DOHH2 (cell line): Measurements from ENCODE around the gene SWSAP1.

Source experiments
- H3F3A ChIP-seq: fragments of 200-600 bp; sonication (generic), shearing (Covaris generic); 2 replicates; pipeline ENCODE4 v1.6.0; 2016; ENCODE audit warnings: antibody characterized with exemption, mild to moderate bottlenecking; ENCODE audit not compliant: control insufficient read depth, insufficient read depth
- H3K27ac ChIP-seq: fragments of 200-600 bp; sonication (generic); 2 replicates; pipeline ENCODE4 v1.5.1; 2014; ENCODE audit warnings: low read depth, mild to moderate bottlenecking, low read length, moderate library complexity
- H3K27me3 ChIP-seq: fragments of 200-600 bp; sonication (generic); 2 replicates; pipeline ENCODE4 v1.6.1; 2014; ENCODE audit warnings: mild to moderate bottlenecking, low read length, mixed read lengths; ENCODE audit not compliant: control insufficient read depth
- H3K36me3 ChIP-seq: fragments of 200-600 bp; sonication (generic); 2 replicates; pipeline ENCODE4 v1.6.1; 2014; ENCODE audit warnings: mild to moderate bottlenecking, low read length, moderate library complexity, mixed read lengths; ENCODE audit not compliant: control insufficient read depth
- H3K4me1 ChIP-seq: fragments of 200-600 bp; sonication (generic); 2 replicates; pipeline ENCODE4 v1.6.1; 2014; ENCODE audit warnings: mild to moderate bottlenecking, low read length, mixed read lengths; ENCODE audit not compliant: control insufficient read depth
- H3K4me2 ChIP-seq: fragments of 200-600 bp; sonication (generic); 2 replicates; pipeline ENCODE4 v1.6.0; 2014; ENCODE audit warnings: mild to moderate bottlenecking, low read length, moderate library complexity
- H3K4me3 ChIP-seq: fragments of 200-600 bp; sonication (generic); 2 replicates; pipeline ENCODE4 v1.5.1; 2014; ENCODE audit warnings: mild to moderate bottlenecking, low read length, mixed read lengths
- H3K79me2 ChIP-seq: fragments of 200-600 bp; sonication (generic); 2 replicates; pipeline ENCODE4 v1.6.1; 2014; ENCODE audit warnings: mild to moderate bottlenecking, low read length, mixed read lengths; ENCODE audit not compliant: control insufficient read depth
- H3K9me2 ChIP-seq: fragments of 200-600 bp; sonication (generic); replicated peaks from 2 replicates; pipeline ENCODE4 v1.6.1; 2014; ENCODE audit warnings: mild to moderate bottlenecking, low read length, mixed read lengths; ENCODE audit not compliant: control insufficient read depth
- H3K9me3 ChIP-seq: fragments of 200-600 bp; sonication (generic); 2 replicates; pipeline ENCODE4 v1.6.1; 2014; ENCODE audit warnings: antibody characterized with exemption, low read length, mixed read lengths; ENCODE audit not compliant: control insufficient read depth, insufficient read depth
- H4K20me1 ChIP-seq: fragments of 200-600 bp; sonication (generic); 2 replicates; pipeline ENCODE4 v1.6.0; 2014; ENCODE audit warnings: low read depth, mild to moderate bottlenecking, antibody characterized with exemption, low read length, moderate library complexity; ENCODE audit not compliant: control insufficient read depth, insufficient read depth
- EZH2phosphoT487 ChIP-seq: fragments of 200-600 bp; sonication (generic); IDR thresholded peaks from 2 replicates; pipeline ENCODE4 v1.6.1; 2017; ENCODE audit warnings: borderline replicate concordance, mild to moderate bottlenecking, antibody characterized with exemption, low read length, moderate library complexity, mixed read lengths
- TF ChIP-seq, protein P1 (sequence below): fragments of 200-600 bp; sonication (generic); IDR thresholded peaks from one replicate; pipeline ENCODE4 v1.5.1; 2014; ENCODE audit warnings: antibody characterized with exemption, mild to moderate bottlenecking, low read depth, low read length; ENCODE audit not compliant: poor library complexity, severe bottlenecking

The SWSAP1 gene

DNA sequence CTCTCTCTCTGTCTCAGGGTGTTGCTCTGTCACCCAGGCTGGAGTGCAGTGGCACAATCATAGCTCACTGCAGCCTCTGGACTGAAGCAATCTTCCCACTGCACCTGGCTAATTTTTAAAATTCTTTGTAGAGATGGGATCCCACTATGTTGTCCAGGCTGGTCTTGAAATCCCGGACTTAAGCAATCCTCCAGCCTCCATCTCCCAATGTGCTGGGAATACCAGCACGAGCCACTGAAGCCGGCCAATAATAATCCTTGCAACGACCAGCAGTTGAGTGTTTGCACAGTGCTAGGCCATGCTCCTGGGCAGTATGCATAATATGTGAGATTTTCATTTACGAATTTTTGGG, 10.3 kb downstream of the SWSAP1 start:
- peaks cover 50% of the 10 kb centered on the region for H3K4me1 ChIP-seq
- H3F3A ChIP-seq, result 0 out of 2 replicates have a peak, but pooled peaks cover 4% of the 10 kb centered on the region
- no peaks in the 10 kb centered on the region for H3K9me2 ChIP-seq
- no peak overlapping the region for H3K4me2 ChIP-seq
- H3K4me3 ChIP-seq, result no peak overlapping the region
- peaks cover 9% of the 10 kb centered on the region for H3K79me2 ChIP-seq
- no peaks in the 10 kb centered on the region for H4K20me1 ChIP-seq
- peaks cover 6% of the 10 kb centered on the region; the same call in 1 of the 2 replicates for H3K27me3 ChIP-seq
- no peak overlapping the region for H3K27ac ChIP-seq
- no peak for TF ChIP-seq EZH2phosphoT487
- TF ChIP-seq, protein P1, sequence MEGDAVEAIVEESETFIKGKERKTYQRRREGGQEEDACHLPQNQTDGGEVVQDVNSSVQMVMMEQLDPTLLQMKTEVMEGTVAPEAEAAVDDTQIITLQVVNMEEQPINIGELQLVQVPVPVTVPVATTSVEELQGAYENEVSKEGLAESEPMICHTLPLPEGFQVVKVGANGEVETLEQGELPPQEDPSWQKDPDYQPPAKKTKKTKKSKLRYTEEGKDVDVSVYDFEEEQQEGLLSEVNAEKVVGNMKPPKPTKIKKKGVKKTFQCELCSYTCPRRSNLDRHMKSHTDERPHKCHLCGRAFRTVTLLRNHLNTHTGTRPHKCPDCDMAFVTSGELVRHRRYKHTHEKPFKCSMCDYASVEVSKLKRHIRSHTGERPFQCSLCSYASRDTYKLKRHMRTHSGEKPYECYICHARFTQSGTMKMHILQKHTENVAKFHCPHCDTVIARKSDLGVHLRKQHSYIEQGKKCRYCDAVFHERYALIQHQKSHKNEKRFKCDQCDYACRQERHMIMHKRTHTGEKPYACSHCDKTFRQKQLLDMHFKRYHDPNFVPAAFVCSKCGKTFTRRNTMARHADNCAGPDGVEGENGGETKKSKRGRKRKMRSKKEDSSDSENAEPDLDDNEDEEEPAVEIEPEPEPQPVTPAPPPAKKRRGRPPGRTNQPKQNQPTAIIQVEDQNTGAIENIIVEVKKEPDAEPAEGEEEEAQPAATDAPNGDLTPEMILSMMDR, result no peak
- H3K36me3 ChIP-seq, result 0 out of 2 replicates have a peak, but pooled peaks cover 5% of the 10 kb centered on the region
- H3K9me3 ChIP-seq, result no peaks in the 10 kb centered on the region

DNA sequence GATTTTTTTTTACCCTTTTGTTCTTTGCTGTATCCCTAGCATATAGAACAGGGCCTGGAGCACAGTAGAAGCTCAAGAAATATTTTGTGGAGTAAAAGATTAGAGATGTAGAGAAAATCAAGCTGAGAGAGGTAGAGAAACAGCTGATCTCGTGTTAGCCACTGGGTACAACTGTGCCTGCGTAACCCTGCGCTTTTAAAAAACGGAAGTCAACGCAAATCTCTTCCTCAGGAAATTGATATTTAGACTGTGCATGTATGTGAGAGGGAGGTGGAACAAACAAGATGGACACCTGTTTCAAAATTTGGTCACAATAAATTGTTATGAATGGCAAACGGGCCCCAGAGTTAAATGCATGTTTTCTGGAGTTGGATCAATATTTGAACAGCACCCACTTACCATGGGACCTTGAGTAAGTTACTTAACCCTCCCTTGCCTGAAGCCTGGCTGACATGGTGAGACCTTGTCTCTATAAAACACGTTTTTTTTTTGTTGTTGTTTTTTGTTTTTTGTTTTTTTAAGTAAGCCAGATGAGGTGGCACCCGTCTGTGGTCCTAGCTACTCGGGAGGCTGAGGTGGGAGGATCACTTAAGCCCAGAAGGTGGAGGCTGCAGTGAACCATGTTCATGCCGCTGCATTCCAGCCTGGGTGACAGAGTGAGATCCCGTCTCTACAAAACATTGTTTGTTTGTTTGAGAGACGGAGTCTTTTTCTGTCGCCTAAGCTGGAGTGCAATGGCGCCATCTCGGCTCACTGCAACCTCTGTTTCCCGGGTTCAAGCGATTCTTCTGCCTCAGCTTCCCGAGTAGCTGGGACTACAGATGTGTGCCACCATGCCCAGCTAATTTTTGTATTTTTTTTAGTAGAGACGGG, 12.9 kb downstream of the SWSAP1 start:
- H3K79me2 ChIP-seq, result no peaks in the 10 kb centered on the region
- H3K36me3 ChIP-seq, result no peaks in the 10 kb centered on the region
- TF ChIP-seq EZH2phosphoT487, result no peak
- TF ChIP-seq, protein P1, result no peak
- H3K9me2 ChIP-seq, result no peaks in the 10 kb centered on the region
- peak overlapping the region; percentile 57 for H3K27ac ChIP-seq
- H3K9me3 ChIP-seq, result peaks cover 3% of the 10 kb centered on the region; the same call in 1 of the 2 replicates
- H3K4me2 ChIP-seq, result peak overlapping the region; percentile 74
- peaks cover 6% of the 10 kb centered on the region; the same call in 1 of the 2 replicates for H3K27me3 ChIP-seq
- H4K20me1 ChIP-seq, result no peaks in the 10 kb centered on the region
- peak overlapping the region; percentile 61 for H3K4me3 ChIP-seq
- peaks cover 39% of the 10 kb centered on the region for H3K4me1 ChIP-seq
- no peaks in the 10 kb centered on the region for H3F3A ChIP-seq

DNA sequence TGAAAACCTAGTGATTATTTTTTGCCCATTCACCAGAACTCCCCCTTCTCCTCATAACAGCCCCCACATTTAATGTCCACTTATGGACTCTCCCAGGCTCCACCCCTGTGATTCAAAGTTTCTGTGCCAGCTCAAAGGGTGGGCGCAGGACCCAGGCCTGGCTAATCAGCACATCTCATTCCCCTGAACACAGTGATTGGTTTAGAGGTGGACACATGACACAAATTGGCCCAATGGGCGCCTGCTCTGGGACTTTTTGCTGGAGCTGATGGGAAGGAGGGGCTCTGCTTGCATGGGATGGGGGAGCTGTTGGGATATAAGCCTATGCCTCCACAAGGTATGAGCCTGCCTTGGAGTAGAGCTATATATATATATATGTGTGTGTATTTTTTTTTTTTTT, 15.9 kb downstream of the SWSAP1 start:
- Histone ChIP-seq H3F3A (no peaks in the 10 kb centered on the region), H3K27ac (no peak overlapping the region), H3K9me2 (no peaks in the 10 kb centered on the region), H3K4me2 (no peak overlapping the region), H3K4me1 (peaks cover 19% of the 10 kb centered on the region), H3K79me2 (no peaks in the 10 kb centered on the region), H3K27me3 (no peaks in the 10 kb centered on the region; the same call in 1 of the 2 replicates), H3K4me3 (no peak overlapping the region), H4K20me1 (no peaks in the 10 kb centered on the region), H3K36me3 (no peaks in the 10 kb centered on the region), H3K9me3 (peaks cover 3% of the 10 kb centered on the region; the same call in 1 of the 2 replicates)
- TF ChIP-seq, protein P1, result no peak
- TF ChIP-seq EZH2phosphoT487, result no peak
